ENCODE measurements around the gene COPB1. TPM values are rescaled to one million over a fixed set of nuclear protein-coding genes. Genes with fewer than 3 reads are reported as not detected.
A peak's percentile ranks its signal among the peaks of the same experiment; 100 is the strongest.

Gene COPB1
- total RNA-seq, 4 donors from 2014 or later, result 60.9 to 118 (median 102) TPM

DNA sequence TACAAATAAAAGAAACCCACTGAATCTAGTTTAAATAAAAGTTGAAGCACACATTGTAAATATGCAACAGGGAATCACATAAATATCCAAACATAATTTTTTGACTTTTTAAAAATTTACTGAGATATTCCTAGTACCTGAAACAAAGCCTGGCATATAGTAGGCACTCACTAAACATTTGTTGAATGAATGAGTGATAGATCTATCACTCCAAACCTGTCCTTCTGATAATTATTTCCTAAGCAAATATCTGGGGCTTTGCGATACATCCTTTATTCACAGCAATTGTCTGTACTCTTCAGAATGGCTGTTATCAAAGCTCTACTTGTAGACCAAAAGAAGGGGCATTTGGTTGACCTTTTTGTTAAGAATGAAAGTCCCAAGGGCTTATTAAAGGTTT, 23.2 kb upstream of the COPB1 start:
- WGBS, 2 donors, result 95 to 97% methylated on average over 1 of the region's 1 CpG
- no peak for DNase-seq
- TF ChIP-seq POLR2A (IDR thresholded peaks at IDR 0.05), result no peak
- TF ChIP-seq, protein P1, sequence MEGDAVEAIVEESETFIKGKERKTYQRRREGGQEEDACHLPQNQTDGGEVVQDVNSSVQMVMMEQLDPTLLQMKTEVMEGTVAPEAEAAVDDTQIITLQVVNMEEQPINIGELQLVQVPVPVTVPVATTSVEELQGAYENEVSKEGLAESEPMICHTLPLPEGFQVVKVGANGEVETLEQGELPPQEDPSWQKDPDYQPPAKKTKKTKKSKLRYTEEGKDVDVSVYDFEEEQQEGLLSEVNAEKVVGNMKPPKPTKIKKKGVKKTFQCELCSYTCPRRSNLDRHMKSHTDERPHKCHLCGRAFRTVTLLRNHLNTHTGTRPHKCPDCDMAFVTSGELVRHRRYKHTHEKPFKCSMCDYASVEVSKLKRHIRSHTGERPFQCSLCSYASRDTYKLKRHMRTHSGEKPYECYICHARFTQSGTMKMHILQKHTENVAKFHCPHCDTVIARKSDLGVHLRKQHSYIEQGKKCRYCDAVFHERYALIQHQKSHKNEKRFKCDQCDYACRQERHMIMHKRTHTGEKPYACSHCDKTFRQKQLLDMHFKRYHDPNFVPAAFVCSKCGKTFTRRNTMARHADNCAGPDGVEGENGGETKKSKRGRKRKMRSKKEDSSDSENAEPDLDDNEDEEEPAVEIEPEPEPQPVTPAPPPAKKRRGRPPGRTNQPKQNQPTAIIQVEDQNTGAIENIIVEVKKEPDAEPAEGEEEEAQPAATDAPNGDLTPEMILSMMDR (IDR thresholded peaks at IDR 0.05), result no peak

DNA sequence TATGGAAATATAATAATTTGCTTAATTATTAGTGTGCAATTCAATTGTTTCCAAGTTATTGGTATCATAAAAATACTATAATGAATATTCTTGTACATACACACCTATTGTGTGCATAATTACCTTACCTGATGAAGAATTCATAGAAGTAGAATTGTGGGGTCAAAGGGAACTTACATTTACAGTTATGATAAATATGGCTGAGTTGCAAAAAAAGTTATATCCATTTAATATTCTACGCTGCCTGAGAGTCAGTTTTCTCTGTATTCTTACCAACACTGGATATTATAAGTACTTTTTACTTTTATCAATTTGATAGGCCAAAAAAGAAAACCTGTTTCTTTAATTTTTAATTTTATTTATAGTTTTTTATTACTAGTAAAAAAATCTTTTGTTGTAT, 22.6 kb upstream of the COPB1 start:
- DNase-seq, result no peak
- intact Hi-C loops (cut with DNase I), result no loop called here
- TF ChIP-seq POLR2A (IDR thresholded peaks at IDR 0.05), result no peak
- TF ChIP-seq, protein P1 (IDR thresholded peaks at IDR 0.05), result no peak
- no peak overlapping the region for H3K4me3 ChIP-seq
- no peak overlapping the region for H3K27ac ChIP-seq
- no peaks in the 10 kb centered on the region for H3K9me3 ChIP-seq
- 86 to 94% methylated on average over 1 of the region's 1 CpG for WGBS, 2 donors
- no peaks in the 10 kb centered on the region for H3K27me3 ChIP-seq
- peaks cover 0 to 14% (median 0%) of the 10 kb centered on the region in 3 donors for H3K36me3 ChIP-seq
- H3K4me1 ChIP-seq, result peaks cover 4 to 27% (median 17%) of the 10 kb centered on the region in 3 donors

More for the DNA sequence above, 23.2 kb upstream of the COPB1 start:
- Histone ChIP-seq H3K4me1 (peaks cover 4 to 27% (median 17%) of the 10 kb centered on the region in 3 donors), H3K4me3 (no peak overlapping the region), H3K9me3 (no peaks in the 10 kb centered on the region), H3K27ac (no peak overlapping the region), H3K27me3 (no peaks in the 10 kb centered on the region), H3K36me3 (peaks cover 0 to 8% (median 0%) of the 10 kb centered on the region in 3 donors)
- intact Hi-C loops (cut with DNase I), result no loop called here

DNA sequence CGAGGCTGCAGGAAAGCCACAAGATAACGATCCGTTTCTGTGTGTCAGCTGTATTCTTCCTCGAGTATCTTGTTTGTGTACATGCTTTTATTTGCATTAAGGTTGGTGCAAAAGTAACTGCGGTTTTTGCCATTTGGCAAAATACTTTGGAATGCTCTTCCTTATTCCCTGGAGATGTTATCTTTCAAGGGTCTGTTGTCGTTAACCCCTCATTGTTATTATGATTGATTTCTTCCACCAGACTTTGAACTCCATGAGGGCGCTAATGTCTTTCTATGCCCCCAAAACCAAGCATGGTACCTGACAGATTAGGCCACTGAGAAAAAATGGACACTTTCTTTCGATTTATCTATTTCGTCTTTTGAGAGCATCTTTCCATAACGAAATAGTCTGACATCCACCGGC, 21.1 kb upstream of the COPB1 start:
- H3K4me1 ChIP-seq, result peaks cover 4 to 27% (median 17%) of the 10 kb centered on the region in 3 donors
- DNase-seq, result no peak
- intact Hi-C loops (cut with DNase I), result no loop called here

DNA sequence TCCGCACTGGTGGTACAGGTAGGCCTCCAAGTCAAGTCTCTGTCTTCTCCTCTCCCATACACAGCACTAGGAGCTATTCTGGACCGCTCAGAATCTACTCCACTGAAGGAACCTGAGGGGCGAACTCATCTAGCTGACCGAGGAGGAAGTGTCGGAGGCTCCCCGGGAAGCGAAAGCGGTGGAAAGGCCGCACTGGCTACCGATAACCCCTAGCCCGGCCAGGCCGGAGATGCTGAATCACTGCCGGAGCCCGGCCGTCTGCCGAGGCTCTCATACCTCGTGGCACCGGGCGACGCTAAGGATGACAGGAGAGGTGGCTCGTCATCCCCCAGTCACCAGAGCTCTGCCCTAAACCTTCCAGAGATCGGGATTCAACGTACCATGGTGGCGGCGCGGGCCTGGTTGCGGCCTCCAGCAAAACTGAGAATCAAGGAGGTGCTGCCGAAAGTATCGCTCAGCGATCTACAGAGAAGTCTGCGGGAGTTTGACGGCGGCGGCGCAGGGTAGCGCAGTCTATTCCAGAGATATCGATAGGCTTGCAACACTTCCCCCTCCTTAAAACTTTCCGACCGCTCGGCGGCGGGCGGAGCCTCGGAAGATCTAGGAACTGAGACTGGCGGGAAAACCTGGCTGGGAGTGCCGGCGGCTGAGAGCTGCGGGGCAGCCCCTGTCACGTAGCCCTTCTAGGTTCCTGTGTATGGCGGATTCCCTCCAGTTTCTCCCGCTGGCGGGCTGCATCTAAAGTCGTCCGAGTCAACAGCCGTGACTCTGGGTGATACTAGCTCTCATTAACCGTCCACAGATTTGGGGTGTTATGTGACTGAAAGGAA, 20.5 kb upstream of the COPB1 start, which contains the start of gene PSMA1:
Gene PSMA1, minus strand, starts transcription at position 470 of the 830 bp plus-strand sequence. Its CDS starts 87 bp downstream, at position 383.
- intact Hi-C loops (cut with DNase I), result no loop called here
- peaks cover 0 to 35% (median 11%) of the 10 kb centered on the region in 3 donors for H3K36me3 ChIP-seq
- H3K4me3 ChIP-seq, result peak within 1 kb of the TSS; percentile 61 to 90 (median 86)
- 0 to 3% methylated on average over 11 to 16 of the region's 56 CpGs for WGBS, 2 donors
- peak in 2 of 4 donors; percentile 40 to 76 for TF ChIP-seq POLR2A (IDR thresholded peaks at IDR 0.05)
- TF ChIP-seq, protein P1 (IDR thresholded peaks at IDR 0.05), result peak; percentile 32 to 84 (median 71)
- peak; percentile 74 for DNase-seq
- H3K27me3 ChIP-seq, result no peaks in the 10 kb centered on the region
- peaks cover 4 to 27% (median 17%) of the 10 kb centered on the region in 3 donors for H3K4me1 ChIP-seq
- peak within 1 kb of the TSS; percentile 89 to 93 (median 93) for H3K27ac ChIP-seq
- no peaks in the 10 kb centered on the region for H3K9me3 ChIP-seq

More for the DNA sequence above, 21.1 kb upstream of the COPB1 start:
- H3K27me3 ChIP-seq, result no peaks in the 10 kb centered on the region
- H3K36me3 ChIP-seq, result peaks cover 0 to 29% (median 11%) of the 10 kb centered on the region in 3 donors
- H3K27ac ChIP-seq, result peak overlapping the region; percentile 89 to 93 (median 93)
- peak overlapping the region; percentile 61 to 90 (median 86) for H3K4me3 ChIP-seq
- H3K9me3 ChIP-seq, result no peaks in the 10 kb centered on the region
- 11 to 13% methylated on average over 11 of the region's 11 CpGs for WGBS, 2 donors
- TF ChIP-seq, protein P1 (IDR thresholded peaks at IDR 0.05), result no peak
- no peak for TF ChIP-seq POLR2A (IDR thresholded peaks at IDR 0.05)

DNA sequence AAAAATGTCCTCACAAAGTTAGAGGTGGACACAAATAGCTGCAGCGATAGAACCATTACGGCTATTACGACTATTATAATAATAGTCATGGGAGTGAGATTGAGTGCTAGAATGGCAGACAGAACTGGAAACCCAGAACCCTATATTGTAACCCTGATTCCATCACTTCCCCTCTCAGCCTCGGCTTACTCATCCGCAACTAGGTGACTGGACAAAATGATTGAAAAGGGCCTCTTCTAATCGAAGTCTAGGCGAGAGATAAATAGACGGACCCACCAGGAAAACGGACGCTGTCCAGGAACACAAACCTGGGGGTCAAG, 19.9 kb upstream of the COPB1 start:
- Histone ChIP-seq H3K4me1 (peaks cover 4 to 27% (median 17%) of the 10 kb centered on the region in 3 donors), H3K36me3 (peaks cover 0 to 41% (median 11%) of the 10 kb centered on the region in 3 donors), H3K27ac (peak overlapping the region; percentile 89 to 93 (median 93)), H3K9me3 (no peaks in the 10 kb centered on the region), H3K27me3 (no peaks in the 10 kb centered on the region), H3K4me3 (peak overlapping the region; percentile 61 to 90 (median 86))
- DNase-seq, result no peak
- intact Hi-C loops (cut with DNase I), result no loop called here
- 0% methylated on average over 9 to 10 of the region's 10 CpGs for WGBS, 2 donors
- no peak for TF ChIP-seq POLR2A (IDR thresholded peaks at IDR 0.05)
- TF ChIP-seq, protein P1 (IDR thresholded peaks at IDR 0.05), result no peak
